Peyer's patch (tissue), 4 donors: ENCODE data around the gene STK32A.
A peak's percentile ranks its signal among the peaks of the same experiment; 100 is the strongest.

Experiments
- CTCF ChIP-seq, 6 experiments: fragments of 450-650 bp in 4 of 6; fragments of 200-600 bp in 2 of 6; sonication (generic) in 1 of 6; IDR thresholded peaks; one replicate each; pipeline ENCODE4 v1.5.1; 2017 to 2019; ENCODE audit warnings: antibody characterized with exemption in 6 of 6, mild to moderate bottlenecking in 3 of 6, moderate library complexity in 1 of 6
- POLR2A ChIP-seq, 2 donors: fragments of 450-650 bp; IDR thresholded peaks; one replicate each; pipeline ENCODE4 v1.5.1; 2017; ENCODE audit warnings: antibody characterized with exemption in 2 of 2, mild to moderate bottlenecking in 2 of 2, moderate library complexity in 2 of 2

DNA sequence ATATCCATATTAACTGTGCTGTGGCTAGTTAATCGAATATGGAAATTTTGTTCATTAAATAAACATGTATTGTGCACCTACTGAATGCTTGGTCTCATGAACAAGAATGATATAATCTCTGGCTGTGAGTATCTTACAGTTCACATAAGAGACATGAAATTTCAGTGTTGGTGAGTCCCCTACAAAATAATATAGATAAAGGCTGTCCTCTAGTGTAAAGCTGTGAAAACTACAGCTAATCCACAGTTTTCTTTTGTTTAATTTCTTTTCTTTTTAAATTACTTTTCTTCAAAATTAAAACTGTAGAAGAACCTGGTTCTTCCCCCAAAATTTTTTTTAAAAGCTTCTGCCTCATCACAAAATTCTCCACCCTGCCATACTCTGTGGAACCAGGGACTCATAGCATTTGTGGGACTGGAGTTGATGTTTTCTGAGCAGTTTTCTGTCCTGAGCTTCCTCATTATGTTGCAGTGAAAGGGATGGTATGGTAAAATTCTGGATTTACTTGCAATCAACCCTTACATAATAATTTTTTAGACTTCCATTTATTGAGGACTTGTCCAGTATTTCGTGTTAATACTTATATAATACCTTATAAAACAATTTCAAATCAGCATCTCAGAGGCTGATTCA lies 135.0 kb downstream of the STK32A start:
- TF ChIP-seq CTCF (IDR thresholded peaks at IDR 0.05) (peak in 4 of 6 experiments; percentile 18 to 55 (median 44)), POLR2A (IDR thresholded peaks at IDR 0.05) (no peak)
